OCI-LY1 (cell line): Measurements from ENCODE around the gene FLAD1.

Experiments
- H2AFZ ChIP-seq: fragments of 200-600 bp; sonication (generic), shearing (Covaris generic); 2 replicates; pipeline ENCODE4 v1.6.0; 2014; ENCODE audit warnings: antibody characterized with exemption, mild to moderate bottlenecking, low read length
- H3F3A ChIP-seq: fragments of 200-600 bp; sonication (generic), shearing (Covaris generic); 2 replicates; pipeline ENCODE4 v1.6.0; 2014; ENCODE audit warnings: mild to moderate bottlenecking, antibody characterized with exemption, low read length, moderate library complexity; ENCODE audit not compliant: insufficient read depth
- H3K27ac ChIP-seq: fragments of 200-600 bp; sonication (generic); 2 replicates; pipeline ENCODE4 v1.5.1; 2014; ENCODE audit warnings: low read length, mixed run types, mild to moderate bottlenecking, low read depth; ENCODE audit not compliant: poor library complexity, severe bottlenecking
- H3K27me3 ChIP-seq: fragments of 200-600 bp; sonication (generic); 2 replicates; pipeline ENCODE4 v1.6.0; 2014; ENCODE audit warnings: antibody characterized with exemption, mild to moderate bottlenecking, low read length, moderate library complexity; ENCODE audit not compliant: insufficient read depth
- H3K36me3 ChIP-seq: fragments of 200-600 bp; sonication (generic); 2 replicates; pipeline ENCODE4 v1.6.1; 2014; ENCODE audit warnings: mild to moderate bottlenecking, antibody characterized with exemption, low read length, moderate library complexity, mixed read lengths; ENCODE audit not compliant: insufficient read depth
- H3K4me1 ChIP-seq: fragments of 200-600 bp; sonication (generic); 2 replicates; pipeline ENCODE4 v1.5.1; 2014; ENCODE audit warnings: mild to moderate bottlenecking, low read length, moderate library complexity; ENCODE audit not compliant: insufficient read depth, severe bottlenecking
- H3K4me2 ChIP-seq: fragments of 200-600 bp; sonication (generic), shearing (Covaris generic); 2 replicates; pipeline ENCODE4 v1.6.1; 2014; ENCODE audit warnings: low read length
- H3K4me3 ChIP-seq: fragments of 200-600 bp; sonication (generic); 2 replicates; pipeline ENCODE4 v1.5.1; 2014; ENCODE audit warnings: low read length, low read depth, mild to moderate bottlenecking, mixed read lengths; ENCODE audit not compliant: poor library complexity, severe bottlenecking
- H3K79me2 ChIP-seq: fragments of 200-600 bp; shearing (Covaris generic); 2 replicates; pipeline ENCODE4 v1.6.1; 2016; ENCODE audit warnings: mixed run types, low read length, mixed read lengths; ENCODE audit not compliant: insufficient read depth
- H3K9ac ChIP-seq: fragments of 200-600 bp; sonication (generic), shearing (Covaris generic); 2 replicates; pipeline ENCODE4 v1.6.1; 2014; ENCODE audit warnings: mild to moderate bottlenecking, low read length, mixed read lengths
- H3K9me2 ChIP-seq: fragments of 200-600 bp; sonication (generic), shearing (Covaris generic); 2 replicates; pipeline ENCODE4 v1.6.1; 2014; ENCODE audit warnings: low read depth, mild to moderate bottlenecking, low read length, mixed read lengths
- H3K9me3 ChIP-seq: fragments of 200-600 bp; shearing (Covaris generic); 2 replicates; pipeline ENCODE4 v1.6.1; 2014; ENCODE audit warnings: low read length, mixed read lengths
- H4K20me1 ChIP-seq: fragments of 200-600 bp; sonication (generic), shearing (Covaris generic); 2 replicates; pipeline ENCODE4 v1.6.0; 2016; ENCODE audit warnings: mild to moderate bottlenecking, low read length; ENCODE audit not compliant: insufficient read depth
- EZH2 ChIP-seq: fragments of 200-600 bp; sonication (generic), shearing (Covaris generic); IDR thresholded peaks from 2 replicates; pipeline ENCODE4 v1.8.0; 2017; ENCODE audit warnings: borderline replicate concordance, mixed run types, mild to moderate bottlenecking, antibody characterized with exemption, low read length, moderate library complexity, mixed read lengths
- TF ChIP-seq, protein P1 (sequence below): fragments of 200-600 bp; sonication (generic), shearing (Covaris generic); IDR thresholded peaks from 2 replicates; pipeline ENCODE4 v1.5.1; 2017; ENCODE audit warnings: mild to moderate bottlenecking, antibody characterized with exemption, low read length, moderate library complexity, mixed read lengths

The FLAD1 gene

DNA sequence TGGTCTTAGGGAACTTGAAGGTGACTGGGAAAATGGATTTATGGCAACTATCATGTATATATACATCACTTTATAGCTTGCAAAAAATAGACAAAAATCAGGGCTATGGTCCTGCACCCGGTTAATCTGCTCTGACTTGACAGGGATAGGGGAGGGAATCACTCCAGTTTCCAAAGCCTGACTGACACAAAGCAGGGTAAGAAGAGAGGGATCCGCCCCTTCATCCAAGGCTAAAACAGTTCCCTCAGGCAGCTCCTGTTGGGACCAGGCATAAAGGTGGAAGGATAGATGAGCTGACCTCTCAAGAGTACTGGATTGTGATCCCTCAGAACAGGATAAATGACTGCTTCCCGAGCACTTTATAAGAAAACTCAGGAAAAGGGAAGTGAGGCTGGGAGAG is 28.6 kb upstream of the FLAD1 start:
- Histone ChIP-seq H3K27ac (peak overlapping the region; percentile 89), H3K4me3 (peak overlapping the region; percentile 65), H3F3A (no peaks in the 10 kb centered on the region), H3K79me2 (no peaks in the 10 kb centered on the region), H3K4me2 (peak overlapping the region; percentile 74), H3K36me3 (peaks cover 21% of the 10 kb centered on the region), H2AFZ (no peak overlapping the region), H3K9me2 (no peaks in the 10 kb centered on the region), H3K27me3 (no peaks in the 10 kb centered on the region), H3K9ac (peak overlapping the region; percentile 33; the same call in 1 of the 2 replicates), H3K4me1 (peaks cover 64% of the 10 kb centered on the region), H3K9me3 (no peaks in the 10 kb centered on the region), H4K20me1 (no peaks in the 10 kb centered on the region)
- TF ChIP-seq EZH2, result no peak
- TF ChIP-seq, protein P1, sequence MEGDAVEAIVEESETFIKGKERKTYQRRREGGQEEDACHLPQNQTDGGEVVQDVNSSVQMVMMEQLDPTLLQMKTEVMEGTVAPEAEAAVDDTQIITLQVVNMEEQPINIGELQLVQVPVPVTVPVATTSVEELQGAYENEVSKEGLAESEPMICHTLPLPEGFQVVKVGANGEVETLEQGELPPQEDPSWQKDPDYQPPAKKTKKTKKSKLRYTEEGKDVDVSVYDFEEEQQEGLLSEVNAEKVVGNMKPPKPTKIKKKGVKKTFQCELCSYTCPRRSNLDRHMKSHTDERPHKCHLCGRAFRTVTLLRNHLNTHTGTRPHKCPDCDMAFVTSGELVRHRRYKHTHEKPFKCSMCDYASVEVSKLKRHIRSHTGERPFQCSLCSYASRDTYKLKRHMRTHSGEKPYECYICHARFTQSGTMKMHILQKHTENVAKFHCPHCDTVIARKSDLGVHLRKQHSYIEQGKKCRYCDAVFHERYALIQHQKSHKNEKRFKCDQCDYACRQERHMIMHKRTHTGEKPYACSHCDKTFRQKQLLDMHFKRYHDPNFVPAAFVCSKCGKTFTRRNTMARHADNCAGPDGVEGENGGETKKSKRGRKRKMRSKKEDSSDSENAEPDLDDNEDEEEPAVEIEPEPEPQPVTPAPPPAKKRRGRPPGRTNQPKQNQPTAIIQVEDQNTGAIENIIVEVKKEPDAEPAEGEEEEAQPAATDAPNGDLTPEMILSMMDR, result no peak

GRCh38 chr1:154955039-154955717 is 28.0 kb upstream of the FLAD1 start:
- Histone ChIP-seq H2AFZ (no peak overlapping the region), H4K20me1 (no peaks in the 10 kb centered on the region), H3K9me2 (no peaks in the 10 kb centered on the region), H3K36me3 (peaks cover 23% of the 10 kb centered on the region), H3K9ac (peak overlapping the region; percentile 60), H3K4me1 (peaks cover 65% of the 10 kb centered on the region), H3K9me3 (no peaks in the 10 kb centered on the region), H3K27ac (peak overlapping the region; percentile 89), H3K27me3 (no peaks in the 10 kb centered on the region), H3K4me3 (peak overlapping the region; percentile 65), H3F3A (no peaks in the 10 kb centered on the region), H3K4me2 (peak overlapping the region; percentile 74), H3K79me2 (no peaks in the 10 kb centered on the region)
- no peak for TF ChIP-seq EZH2
- TF ChIP-seq, protein P1, result no peak

- Histone ChIP-seq H3K27me3 (no peaks in the 10 kb centered on the region), H3F3A (no peaks in the 10 kb centered on the region)
Observed at GRCh38 chr1:154955718-154956543, 27.2 kb upstream of the FLAD1 start, which contains the start of gene PBXIP1. PBXIP1 (minus strand) TSS chr1:154956099; CDS start chr1:154953721, 2,378 bp downstream.

More at GRCh38 chr1:154955718-154956543, 27.2 kb upstream of the FLAD1 start, which contains the start of gene PBXIP1:
- H3K4me3 ChIP-seq, result peak within 1 kb of the TSS; percentile 65
- peaks cover 3% of the 10 kb centered on the region; the same call in 1 of the 2 replicates for H3K79me2 ChIP-seq
- no peak within 1 kb of the TSS for H2AFZ ChIP-seq
- H3K9me2 ChIP-seq, result no peaks in the 10 kb centered on the region
- peak within 1 kb of the TSS; percentile 60 for H3K9ac ChIP-seq
- peaks cover 69% of the 10 kb centered on the region for H3K4me1 ChIP-seq
- no peak for TF ChIP-seq EZH2
- TF ChIP-seq, protein P1, result peak; percentile 52
- no peaks in the 10 kb centered on the region for H4K20me1 ChIP-seq
- H3K27ac ChIP-seq, result peak within 1 kb of the TSS; percentile 89
- no peaks in the 10 kb centered on the region for H3K9me3 ChIP-seq
- peak within 1 kb of the TSS; percentile 74 for H3K4me2 ChIP-seq
- peaks cover 18% of the 10 kb centered on the region for H3K36me3 ChIP-seq
